DOHH2 (cell line): ENCODE results near the gene C22orf23.
"Not testable (repeated sequence)": the region's sequence is repeated elsewhere in the genome, so short reads cannot be mapped to it uniquely, and the experiment has no call there.

Experiments
- EZH2phosphoT487 ChIP-seq: fragments of 200-600 bp; sonication (generic); IDR thresholded peaks from 2 replicates; pipeline ENCODE4 v1.6.1; 2017; ENCODE audit warnings: borderline replicate concordance, mild to moderate bottlenecking, antibody characterized with exemption, low read length, moderate library complexity, mixed read lengths
- TF ChIP-seq, protein P1 (sequence below): fragments of 200-600 bp; sonication (generic); IDR thresholded peaks from one replicate; pipeline ENCODE4 v1.5.1; 2014; ENCODE audit warnings: antibody characterized with exemption, mild to moderate bottlenecking, low read depth, low read length; ENCODE audit not compliant: poor library complexity, severe bottlenecking

DNA sequence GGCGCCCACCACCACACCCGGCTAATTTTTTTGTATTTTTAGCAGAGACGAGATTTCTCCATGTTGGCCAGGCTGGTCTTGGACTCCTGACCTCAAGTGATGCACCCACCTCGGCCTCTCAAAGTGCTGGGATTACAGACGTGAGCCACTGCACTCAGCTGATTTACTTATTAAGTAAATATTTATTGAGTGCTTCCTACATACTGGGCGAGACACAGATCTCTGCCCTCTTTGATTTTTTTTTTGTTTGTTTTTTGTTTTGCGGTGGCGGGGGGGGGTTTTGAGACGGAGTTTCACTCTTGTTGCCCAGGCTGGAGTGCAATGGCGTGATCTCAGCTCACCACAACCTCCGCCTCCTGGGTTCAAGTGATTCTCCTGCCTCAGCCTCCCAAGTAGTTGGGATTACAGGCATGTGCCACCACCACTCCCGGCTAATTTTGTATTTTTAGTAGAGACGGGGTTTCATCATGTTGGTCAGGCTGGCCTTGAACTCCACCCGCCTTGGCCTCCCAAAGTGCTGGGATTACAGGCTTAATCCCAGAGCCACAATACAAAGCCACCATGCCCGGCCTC is 2.5 kb upstream of the C22orf23 start:
- TF ChIP-seq, protein P1, sequence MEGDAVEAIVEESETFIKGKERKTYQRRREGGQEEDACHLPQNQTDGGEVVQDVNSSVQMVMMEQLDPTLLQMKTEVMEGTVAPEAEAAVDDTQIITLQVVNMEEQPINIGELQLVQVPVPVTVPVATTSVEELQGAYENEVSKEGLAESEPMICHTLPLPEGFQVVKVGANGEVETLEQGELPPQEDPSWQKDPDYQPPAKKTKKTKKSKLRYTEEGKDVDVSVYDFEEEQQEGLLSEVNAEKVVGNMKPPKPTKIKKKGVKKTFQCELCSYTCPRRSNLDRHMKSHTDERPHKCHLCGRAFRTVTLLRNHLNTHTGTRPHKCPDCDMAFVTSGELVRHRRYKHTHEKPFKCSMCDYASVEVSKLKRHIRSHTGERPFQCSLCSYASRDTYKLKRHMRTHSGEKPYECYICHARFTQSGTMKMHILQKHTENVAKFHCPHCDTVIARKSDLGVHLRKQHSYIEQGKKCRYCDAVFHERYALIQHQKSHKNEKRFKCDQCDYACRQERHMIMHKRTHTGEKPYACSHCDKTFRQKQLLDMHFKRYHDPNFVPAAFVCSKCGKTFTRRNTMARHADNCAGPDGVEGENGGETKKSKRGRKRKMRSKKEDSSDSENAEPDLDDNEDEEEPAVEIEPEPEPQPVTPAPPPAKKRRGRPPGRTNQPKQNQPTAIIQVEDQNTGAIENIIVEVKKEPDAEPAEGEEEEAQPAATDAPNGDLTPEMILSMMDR, result not testable (repeated sequence)
- not testable (repeated sequence) for TF ChIP-seq EZH2phosphoT487
